CD4-positive, alpha-beta T cell treated with Interleukin-6 at 100 ng/mL for 8 hours (primary cell): ENCODE measurements around the gene ADAM15.

Experiments
- DNase-seq: peaks from one replicate; pipeline ENCODE4 v3.0.0-alpha.2; 2020; ENCODE audit warnings: mixed read lengths, low spot score

ADAM15 gene

DNA sequence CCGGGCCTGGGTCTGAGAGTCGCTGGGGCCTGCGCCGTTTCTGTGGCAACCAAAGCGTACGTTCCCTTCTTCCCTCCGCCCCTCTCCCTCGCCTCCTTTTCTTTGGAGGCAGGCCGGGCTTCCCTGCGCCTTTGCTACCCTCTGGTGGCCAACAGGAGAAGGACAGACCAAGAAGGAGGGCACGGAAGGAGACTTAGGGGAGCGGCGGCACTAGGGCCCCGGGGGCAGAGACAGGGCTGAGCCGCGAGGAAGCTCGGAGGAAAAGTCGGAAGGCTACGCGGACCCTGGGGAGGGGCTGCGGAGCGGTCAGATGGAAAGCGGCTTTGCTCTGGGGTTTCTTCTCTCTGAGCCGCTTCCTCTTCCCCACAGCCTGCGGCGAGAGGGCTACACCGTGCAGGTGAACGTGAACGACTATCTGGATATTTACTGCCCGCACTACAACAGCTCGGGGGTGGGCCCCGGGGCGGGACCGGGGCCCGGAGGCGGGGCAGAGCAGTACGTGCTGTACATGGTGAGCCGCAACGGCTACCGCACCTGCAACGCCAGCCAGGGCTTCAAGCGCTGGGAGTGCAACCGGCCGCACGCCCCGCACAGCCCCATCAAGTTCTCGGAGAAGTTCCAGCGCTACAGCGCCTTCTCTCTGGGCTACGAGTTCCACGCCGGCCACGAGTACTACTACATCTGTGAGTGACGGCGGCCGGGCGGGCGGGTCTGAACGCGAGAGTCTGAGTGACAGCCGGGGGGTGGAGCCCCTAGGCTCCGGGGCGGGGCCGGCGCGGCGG, 33.8 kb downstream of the ADAM15 start:
- peak; percentile 90 for DNase-seq

DNA sequence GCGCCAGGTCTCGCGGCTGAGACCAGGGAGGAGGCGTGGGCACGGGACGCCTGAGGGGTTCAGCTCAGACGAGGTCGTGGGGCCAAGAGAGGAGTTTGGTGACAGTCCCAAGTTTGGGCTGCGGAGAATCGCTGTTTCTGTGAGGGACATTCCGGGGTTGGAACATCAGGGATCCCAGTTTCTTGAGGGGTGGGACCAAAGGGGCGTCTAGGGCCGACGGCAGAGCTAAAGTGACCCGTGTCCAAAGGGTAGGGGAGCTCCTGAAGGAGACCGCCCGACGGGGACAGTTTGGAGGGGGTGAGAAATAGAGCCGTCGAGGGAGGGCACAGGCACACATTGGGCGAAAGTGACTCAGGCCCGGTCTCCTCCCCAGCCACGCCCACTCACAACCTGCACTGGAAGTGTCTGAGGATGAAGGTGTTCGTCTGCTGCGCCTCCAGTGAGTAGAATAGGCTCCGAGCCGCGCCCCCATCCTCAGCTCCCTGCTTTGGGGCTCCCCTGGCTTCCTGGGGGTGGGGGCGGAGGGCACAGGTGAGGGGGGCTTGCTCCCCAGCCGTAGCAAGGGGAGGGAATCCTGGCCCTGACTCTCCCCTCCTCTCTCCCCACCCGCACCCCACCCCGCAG, 34.5 kb downstream of the ADAM15 start:
- peak; percentile 67 for DNase-seq

DNA sequence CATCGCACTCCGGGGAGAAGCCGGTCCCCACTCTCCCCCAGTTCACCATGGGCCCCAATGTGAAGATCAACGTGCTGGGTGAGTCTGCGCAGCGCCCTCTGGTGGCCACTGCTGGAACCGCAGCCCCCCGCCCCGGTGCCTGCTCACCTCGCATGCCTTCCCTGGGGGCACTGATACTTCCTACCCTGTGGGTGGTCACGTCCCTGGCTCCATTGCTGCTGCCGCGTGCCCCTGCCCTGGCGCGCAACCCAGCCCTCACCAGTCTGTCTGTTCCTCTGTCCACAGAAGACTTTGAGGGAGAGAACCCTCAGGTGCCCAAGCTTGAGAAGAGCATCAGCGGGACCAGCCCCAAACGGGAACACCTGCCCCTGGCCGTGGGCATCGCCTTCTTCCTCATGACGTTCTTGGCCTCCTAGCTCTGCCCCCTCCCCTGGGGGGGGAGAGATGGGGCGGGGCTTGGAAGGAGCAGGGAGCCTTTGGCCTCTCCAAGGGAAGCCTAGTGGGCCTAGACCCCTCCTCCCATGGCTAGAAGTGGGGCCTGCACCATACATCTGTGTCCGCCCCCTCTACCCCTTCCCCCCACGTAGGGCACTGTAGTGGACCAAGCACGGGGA, 35.1 kb downstream of the ADAM15 start:
- DNase-seq, result peak; percentile 69

DNA sequence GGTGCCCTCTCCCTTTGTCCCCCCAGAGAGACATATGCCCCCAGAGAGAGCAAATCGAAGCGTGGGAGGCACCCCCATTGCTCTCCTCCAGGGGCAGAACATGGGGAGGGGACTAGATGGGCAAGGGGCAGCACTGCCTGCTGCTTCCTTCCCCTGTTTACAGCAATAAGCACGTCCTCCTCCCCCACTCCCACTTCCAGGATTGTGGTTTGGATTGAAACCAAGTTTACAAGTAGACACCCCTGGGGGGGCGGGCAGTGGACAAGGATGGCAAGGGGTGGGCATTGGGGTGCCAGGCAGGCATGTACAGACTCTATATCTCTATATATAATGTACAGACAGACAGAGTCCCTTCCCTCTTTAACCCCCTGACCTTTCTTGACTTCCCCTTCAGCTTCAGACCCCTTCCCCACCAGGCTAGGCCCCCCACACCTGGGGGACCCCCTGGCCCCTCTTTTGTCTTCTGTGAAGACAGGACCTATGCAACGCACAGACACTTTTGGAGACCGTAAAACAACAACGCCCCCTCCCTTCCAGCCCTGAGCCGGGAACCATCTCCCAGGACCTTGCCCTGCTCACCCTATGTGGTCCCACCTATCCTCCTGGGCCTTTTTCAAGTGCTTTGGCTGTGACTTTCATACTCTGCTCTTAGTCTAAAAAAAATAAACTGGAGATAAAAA, 35.9 kb downstream of the ADAM15 start:
- no peak for DNase-seq

DNA sequence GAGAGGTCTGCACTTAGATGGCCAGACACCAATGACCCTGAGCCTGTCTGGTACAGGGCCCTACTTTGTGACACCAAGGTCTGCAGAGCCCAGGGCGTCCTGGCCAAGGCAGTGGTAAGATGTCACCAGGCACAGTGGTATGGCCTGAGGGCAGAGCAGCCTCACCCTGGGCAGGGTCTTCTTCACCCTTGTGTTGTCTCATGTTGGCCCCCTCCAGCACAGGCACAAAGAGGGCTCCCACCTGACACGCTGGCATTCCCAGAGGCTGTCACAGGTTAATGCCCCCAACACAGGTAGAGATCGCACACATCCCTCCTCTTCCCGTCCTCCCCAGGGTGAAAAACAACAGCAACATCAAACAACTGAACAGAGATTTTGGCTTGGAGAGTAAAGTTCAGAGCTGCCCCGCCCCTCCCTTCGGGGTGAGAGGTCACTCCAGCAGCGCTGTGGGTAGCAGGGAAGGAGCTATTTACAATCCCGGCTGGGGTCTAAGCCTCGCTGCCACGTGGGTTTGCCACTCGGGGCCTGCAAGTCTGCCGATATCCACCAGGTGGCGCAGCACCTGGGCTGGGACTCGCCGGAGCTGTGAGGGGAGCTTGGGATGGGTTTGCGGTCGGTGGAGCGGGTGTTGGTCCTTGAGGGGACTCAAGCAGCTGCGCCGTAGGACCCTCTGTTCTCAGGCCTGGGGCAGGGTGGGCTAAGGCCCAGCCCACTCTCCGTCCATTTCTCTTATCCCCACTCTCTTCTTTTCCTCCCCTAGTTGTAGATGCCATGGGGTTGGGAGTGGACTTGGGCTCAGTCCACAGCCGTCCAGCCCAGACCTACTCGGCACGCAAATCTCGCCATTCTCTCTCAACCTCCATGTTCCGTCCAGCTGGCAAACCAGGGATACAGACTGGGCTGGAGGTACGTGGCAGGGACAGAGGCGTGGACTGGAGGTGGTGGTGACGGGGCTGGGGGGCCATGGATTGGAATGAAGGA, 40.2 kb downstream of the ADAM15 start:
- peak; percentile 75 for DNase-seq

DNA sequence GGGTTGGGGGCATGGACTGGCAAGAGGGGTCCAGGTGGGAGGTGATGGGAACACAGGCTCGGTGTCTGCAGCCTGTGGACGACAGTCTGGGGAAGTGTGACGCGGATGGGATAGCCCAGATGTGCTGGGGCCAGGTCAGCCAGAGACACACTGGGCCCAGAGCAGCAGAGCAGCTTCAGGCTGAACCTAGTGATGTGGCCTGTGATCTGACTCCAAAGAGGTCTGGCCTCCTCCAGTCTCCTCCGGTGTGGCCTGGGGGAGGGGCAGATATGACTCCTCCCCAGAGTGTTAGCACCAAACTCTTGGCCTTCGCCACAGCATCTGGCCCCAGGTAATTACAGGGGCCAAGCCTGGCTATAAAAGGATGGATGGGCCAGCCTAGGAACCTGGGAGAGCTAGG, 41.0 kb downstream of the ADAM15 start:
- DNase-seq, result no peak

DNA sequence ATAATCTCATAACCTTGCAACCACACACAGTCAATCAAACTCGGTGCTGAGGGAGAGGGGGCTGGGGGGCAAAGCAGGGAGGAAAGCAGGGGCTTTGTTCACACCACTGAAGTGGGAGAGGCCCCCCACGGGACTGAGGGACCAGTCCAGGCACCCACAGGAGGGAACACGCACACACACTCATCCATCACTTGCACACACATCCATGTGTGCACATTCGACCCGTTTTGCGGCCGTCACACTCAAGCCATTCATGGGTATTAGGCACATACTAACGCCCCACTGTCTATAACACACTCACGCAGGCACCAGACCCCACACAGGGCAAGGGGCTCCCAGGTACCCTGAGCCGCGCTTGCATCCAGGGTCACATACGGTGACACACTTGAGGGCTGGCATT, 41.5 kb downstream of the ADAM15 start:
- DNase-seq, result no peak

DNA sequence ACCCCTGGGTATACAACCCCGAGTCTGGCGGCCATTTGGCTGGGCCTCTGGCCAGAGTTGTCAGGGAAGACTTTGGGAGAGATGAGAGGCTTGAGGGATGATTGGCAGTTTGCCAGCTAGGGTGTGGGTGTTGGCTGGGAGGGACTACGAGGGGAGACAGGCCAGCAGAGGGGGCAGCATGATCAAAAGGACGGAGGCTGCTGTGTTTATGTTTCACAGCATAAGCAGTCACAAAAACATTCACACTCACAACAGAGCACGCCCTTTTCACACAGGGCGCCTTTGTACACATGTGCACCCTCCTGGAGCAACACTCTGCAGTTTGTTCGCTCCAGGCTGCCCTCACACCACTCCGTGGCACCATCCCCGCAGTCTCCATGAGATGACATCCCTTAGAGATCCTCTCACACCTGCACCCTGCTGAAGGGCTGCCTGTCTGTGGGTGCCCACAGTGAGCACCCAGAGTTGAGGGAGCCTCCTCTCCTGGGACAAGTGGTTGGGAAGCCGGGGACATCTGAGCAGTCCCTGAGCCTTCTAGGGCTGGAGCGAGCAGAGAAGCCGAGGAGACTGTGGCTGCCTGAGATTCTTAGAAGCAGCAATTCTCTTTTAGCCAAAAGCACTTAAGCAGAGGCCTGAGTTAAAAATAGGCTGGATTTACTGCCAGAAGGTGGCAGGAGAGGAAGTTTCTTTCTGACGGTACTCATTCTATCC, 43.0 kb downstream of the ADAM15 start:
- no peak for DNase-seq

DNA sequence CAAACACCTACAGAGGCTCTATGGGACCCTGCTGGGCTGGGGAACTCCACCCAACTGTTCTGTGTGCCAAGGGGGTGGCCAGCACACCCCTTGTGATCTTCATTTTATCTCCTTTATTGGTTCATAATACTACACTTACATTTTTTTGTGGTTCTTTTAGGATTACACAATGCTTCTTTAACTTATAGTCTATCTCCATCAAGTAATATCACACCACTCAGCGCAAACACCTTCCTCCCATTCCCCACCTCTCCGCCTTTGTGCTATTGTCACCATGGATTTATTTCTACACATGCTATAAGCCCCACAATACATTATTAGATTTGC, 43.5 kb downstream of the ADAM15 start:
- DNase-seq, result no peak

DNA sequence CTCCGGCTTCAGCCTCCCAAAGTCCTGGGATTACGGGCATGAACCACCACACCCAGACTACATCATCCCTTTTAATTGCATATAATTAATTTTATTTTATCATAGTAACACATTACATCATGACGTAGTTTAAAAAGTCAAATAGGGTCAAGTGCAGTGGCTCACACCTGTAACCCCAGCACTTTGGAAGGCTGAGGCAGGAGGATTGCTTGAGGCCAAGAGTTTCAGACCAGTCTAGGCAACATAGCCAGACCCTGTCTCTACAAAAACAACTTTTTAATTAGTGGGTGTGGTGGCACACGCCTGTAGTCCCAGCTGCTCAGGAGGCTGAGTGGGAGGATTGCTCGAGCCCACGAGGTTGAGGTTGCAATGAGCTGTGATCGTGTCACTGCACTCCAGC, 48.2 kb downstream of the ADAM15 start:
- no peak for DNase-seq

DNA sequence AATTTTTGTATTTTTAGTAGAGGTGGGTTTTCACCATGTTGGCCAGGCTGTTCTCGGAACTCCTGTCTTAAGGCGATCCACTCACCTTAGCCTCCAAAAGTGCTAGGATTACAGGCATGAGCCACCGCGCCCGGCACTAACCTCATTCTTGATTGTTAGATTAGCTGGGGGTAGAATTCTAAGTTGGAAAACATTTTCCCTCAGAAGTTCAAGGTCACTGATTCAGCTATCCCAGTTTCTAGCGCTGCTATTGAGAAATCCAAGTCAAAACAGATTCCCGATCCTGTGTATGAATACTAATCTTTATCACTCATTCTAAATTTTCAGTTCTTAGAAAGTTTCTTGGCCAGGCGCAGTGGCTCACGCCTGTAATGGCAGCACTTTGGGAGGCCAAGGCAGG, 52.2 kb downstream of the ADAM15 start:
- no peak for DNase-seq

DNA sequence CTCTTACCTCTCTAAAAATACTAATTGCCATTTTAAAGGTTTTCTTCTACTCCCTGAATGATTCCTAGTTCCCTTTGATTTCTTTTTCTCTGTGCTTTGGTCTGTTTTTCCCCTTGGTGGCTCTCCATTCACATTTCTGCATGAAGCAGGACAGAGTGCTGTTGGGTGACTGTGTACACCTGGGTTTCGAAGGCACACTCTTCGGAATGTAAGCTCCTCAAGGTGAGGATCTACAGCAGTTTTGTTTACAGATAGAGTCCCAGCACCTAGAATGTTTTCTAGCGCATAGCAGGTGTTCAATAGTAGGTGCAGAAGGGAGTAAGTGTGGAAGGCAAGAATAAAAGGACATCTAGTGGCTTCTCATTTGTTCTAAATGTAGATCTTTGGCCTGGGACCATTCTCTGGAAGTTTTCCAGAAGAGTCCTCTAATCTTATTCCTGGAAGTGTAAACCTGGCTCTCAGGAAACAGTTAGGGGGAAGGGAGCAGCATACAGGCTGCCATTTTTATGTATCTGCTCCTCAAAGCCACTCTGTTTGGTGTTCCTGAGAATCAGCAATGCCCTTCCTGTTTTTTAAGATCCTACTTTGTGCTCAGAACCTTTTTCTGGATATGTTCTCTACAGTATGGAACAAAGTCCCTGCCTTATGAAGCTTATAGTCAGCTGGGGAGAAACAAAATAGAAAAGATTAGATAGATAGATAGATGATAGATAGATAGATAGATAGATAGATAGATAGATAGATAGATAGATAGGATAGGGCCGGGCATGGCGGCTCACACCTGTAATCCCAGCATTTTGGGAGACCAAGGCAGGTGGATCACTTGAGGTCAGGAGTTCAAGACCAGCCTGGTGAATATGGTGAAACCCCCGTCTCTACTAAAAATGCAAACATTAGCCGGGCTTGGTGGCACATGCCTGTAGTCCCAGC, 53.8 kb downstream of the ADAM15 start:
- no peak for DNase-seq

DNA sequence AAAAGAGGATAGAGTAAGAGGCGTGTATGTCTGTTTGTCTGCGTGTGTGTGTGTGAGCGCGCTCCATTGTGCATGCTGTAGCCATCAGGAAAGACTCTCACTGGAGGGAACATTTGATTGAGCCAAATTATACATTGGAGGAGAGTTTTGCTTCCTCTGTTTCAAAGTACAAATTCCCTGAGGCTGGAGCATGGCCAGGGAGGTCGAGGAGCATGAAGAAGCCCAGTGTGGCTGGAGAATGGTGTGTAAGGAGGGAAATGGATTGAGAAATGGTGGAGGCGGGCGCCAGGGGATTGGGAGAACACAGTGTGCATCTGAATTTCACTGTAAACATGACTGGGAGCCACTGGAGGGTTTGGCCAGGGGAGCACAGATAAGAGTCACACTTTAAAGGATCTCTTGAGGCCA, 54.5 kb downstream of the ADAM15 start:
- no peak for DNase-seq

DNA sequence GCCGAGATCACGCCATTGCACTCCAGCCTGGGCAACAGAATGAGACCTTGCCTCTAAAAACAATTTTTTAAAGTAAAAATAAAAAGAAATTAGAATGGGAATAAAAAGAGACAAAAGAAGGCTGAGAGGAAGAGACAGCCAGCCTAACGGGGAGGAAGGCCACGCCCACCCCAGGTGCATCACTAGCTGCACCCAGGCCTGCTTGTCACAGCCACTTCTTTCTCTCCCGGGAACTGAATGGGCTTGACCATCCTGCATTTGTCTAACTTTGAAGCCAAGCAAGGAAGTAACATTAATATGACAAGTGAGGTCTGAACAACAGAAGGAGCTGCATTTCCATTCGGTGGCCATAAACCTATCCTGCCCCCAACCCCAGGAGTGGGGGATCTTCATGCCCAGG, 55.7 kb downstream of the ADAM15 start:
- no peak for DNase-seq

DNA sequence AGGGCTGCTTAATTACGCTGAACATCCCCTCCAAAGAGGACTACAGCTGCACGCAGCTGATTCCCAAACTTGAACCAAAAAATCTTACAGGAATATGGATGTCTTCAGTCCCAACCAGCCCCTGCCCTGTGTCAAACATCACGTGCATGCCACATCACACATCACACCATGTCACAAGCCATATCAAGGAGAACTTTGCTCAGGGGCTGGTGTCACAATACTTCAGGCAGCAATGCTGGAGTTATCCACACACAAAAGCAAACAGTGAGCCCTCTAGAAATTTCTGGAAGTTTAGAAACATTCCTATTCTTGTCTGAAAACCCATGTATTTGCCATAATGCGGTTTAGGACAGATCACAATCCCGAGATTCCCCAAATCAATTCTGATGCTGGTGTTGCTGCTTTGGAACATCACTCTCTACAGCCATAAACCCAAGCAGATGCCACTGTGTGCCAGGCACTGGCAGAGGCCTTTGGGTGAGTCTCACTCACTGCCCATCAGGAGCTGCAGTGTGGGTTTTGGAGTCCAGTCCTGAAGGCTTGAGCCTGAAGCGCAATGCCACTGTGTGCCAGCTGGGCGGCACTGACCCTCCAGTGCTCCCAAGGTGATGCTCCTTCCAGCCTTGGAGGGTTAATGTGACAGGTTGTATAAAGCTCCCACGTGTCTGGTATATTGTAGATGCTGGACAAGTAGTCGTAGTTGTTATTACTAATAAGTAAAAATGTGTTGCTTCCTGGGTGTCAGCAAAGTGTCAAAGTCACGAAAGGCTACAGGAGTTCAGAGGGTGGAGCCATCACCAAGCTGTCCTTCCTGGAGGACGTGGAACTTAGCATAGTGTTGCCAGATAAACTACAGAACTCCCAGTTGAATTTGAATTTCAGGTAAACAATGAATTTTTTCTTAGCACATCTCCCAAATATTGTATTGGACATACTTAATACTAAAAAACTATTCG, 56.5 kb downstream of the ADAM15 start:
- DNase-seq, result no peak

DNA sequence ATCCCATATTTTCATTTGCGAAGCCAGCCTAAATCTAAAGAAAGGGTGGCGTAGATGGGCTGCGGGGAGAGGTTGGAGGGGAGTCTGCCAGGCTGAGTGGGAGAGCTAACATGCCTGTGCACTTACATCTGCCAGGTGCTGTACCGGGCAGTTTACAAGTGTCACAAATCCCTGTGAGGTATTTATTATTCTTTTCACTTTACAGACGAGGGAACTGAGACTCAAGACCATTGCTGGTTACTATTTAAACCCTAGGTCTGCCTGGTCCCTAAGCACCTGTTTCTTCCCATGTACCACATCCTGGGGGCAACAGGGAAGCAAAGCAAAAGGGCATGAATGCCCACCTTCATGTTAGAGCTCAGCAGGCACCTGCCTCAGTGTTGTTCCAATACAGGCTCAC, 57.2 kb downstream of the ADAM15 start:
- DNase-seq, result no peak

DNA sequence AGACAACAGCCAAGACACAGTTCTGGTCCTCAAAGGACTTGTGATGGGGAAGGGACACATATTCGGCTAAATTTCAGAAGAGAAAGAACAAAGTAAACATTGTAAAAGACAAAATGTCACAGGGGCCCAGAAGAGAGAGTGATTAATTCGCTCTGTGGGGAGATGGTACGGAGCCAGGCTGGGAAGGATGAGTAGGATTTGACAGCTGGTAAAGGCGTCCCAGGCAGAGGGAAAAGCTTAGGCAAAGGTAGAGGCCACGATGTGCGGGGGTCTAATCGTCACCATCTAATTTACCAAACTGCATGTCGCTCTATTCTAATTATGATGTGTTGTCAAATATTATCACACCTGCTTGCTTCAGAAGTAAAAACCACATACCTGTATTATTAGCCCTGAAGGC, 59.3 kb downstream of the ADAM15 start:
- no peak for DNase-seq

DNA sequence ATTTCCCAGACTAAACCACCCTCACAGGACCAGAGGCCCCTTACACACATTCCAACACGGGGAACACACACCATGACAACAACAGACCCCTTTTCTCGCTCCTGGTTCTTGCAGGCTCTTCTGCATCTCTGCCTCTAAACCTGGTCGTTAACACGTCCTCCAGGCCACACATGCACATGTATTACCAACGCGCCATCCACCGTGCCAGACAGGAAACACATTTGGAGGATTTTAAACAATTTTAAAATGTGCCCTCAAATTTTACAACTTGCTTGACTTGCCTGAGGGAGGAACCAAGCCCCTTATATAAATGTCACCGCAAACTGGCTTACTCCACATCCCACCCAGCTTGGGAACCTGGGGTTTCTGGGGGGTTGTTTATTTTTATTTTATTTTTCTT, 59.7 kb downstream of the ADAM15 start:
- no peak for DNase-seq
